Measurements from ENCODE around the gene MCF2L.

MCF2L gene

DNA sequence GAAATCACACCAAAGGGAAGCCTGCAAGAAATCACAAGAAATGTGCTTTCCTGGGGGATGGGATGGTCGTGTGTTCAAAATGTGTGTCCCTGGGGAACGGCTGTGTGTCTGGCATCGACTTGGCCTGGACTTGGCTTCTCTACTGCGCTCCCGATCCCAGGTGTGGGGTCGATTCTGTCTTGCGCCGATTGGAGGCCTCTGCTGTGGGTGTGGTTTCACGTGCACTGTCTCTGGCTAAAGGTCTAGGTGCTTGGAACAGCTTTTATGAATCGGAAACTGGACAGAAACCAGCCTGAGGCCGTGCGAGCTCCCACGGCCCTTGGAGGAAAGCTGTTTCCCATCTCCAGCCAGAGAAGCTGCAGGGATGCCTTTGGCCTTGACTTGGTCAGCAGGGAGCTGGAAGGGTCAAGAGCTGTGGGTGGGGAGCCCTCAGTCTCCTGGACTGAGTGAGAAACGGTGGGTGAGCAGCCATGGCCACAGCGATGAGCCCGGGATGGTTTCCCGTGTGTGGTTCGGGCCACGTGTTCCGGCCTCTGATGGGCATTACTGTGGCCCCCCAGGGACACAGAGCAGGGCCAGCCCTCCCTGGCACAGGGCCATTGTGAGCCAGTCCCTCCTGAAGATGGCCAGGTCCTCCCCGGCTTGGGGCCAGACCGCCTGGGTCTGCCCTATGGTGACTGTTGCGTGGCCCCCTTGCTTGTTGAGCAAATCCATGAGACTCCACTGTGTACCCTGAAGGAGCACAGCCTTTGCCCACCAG, 29.7 kb downstream of the MCF2L start:
- DNase-seq, result no peak

DNA sequence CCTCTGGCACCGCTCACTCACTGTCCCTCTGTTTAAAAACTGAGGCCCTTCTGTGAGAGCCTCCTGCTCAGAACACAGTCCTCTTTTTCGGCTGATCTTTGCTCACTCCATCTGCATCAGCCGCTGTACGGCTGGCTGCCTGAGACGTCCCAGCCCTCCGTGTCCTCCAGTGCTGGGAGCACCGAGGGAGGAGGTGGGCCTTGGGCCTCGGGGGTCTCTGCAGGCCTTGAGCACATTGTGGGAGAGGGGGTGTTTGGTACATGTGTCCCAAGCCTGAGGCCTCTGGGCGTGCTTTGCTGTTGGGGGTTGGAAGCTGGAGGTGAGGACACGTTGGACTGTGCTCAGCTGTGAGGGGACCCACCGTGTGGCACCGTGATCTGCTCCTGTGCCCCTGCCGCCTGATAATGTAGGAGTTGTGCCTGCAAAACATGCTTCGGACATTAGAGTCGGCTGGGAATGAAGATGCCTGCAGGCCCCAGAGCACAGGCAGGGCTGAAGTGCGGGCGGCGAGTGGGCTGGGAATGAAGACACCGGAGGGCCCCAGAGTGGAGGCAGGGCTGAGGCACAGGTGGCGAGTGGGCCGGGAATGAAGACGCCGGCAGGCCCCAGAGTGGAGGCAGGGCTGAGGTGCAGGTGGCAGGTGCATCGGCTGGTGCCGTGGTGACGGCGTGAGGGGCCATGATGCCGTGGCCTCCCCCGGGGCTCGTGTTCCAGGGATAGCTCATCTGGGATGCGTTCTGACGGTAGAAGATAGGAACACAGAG, 30.6 kb downstream of the MCF2L start:
- no peak for DNase-seq

DNA sequence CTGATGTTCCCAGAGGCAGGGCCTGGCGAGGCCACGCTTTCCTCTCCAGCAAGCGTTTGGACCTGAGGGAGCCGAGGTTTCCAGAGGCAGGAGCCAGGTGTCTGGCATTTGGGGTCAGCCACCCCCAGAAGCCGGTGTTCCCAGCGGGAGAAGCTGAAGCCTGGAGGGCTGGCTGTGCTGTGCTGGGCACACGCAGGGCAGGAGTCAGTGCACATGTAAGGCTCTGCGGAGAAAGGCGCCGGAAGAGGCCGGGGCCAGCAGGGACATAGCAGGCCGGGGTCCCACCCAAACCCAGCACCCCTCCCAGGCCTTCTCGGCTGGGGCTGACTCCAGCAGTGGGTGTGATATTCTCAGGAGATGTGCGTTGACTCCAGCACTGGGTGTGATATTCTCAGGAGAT, 31.6 kb downstream of the MCF2L start:
- no peak for DNase-seq

DNA sequence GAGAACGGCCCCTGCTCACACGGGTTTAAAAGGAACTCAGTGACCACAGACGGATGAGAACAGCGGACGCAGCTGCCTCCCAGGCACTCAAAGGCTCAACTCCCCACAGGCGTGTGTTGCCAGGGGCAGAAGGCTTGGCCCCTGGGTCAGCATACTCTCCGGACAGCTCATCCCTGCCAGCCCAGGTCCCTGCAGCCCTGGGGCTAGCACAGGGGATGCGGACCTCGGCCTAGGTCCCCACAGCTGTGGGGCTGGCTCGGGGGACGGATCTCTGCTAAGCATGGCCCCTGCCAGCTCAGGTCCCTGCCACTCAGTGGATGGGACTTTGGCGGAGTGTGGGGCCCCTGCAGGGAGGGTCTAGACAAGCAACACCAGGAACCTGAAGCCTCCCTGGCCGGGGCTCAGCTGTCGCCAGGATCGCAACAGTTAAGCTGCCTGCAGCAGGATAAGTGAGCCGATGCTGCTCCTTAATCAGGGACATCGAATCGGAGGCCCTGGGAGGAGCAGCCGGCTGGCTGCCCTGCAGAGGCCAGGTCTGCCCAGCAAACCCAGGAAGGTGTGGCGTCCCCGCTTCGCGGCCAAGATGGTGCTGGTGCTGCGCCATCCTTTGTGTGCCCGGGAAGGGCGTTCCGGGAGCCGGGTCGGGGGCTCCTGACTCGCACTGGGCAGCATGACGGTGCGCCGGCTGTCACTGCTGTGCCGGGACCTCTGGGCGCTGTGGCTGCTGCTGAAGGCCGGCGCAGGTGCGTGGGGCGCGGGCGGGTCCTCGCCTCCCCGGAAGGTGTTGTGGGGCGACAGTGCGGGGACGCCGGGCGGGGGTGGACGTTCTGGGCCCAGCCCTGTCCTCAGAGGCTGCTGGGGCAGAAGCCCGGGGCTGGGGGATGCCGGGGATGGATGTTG, 32.5 kb downstream of the MCF2L start:
- DNase-seq, result no peak

DNA sequence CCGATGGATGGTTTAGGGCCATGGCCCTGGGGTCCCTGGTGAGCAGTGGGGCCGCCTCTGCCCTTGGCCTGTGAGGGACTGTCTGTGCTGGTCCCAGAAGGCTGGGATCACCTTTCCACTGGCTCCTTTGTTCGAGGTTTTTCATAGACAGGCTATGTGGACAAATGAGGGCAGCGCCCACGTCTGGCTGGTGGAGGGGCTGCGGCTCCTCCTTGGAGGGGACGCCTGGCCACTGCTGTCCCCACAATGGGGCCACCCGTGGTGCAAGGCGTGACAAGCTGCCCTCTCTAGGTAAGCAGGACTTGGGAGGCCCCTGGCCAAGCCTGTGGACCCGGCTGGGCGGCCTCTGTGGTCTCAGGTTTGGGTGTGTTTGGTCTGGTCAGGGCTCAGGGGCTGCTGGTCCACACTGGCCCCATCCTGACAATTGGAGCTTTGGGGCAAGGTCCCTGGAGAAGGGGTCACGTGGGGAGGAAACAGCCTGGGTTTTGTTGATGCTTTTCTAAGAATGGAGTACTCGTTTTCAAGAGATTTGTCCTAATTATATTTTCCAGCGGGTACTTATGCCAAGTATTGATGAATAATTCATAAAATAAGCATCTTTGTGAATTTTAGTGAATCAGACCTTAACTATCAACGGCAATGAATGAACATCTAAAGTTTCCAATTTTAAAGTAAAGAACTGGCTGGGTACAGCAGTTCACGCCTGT, 33.3 kb downstream of the MCF2L start:
- DNase-seq, result no peak

DNA sequence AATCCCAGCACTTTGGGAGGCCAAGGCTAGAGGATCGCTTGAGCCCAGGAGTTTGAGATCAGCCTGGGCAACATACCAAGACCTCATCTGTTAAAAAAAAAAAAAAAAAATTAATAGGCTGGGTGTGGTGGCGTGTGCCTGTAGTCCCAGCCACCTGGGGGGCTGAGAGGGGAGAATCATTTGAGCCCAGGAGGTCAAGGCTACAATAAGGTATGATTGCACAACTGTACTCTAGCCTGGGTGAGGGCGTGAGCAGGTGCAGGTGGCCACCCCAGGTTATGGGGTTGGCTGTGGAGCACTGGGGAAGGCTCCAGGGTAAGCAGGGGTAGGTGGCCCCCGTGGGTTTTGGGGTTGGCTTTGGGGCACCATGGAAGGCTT, 33.9 kb downstream of the MCF2L start:
- no peak for DNase-seq

DNA sequence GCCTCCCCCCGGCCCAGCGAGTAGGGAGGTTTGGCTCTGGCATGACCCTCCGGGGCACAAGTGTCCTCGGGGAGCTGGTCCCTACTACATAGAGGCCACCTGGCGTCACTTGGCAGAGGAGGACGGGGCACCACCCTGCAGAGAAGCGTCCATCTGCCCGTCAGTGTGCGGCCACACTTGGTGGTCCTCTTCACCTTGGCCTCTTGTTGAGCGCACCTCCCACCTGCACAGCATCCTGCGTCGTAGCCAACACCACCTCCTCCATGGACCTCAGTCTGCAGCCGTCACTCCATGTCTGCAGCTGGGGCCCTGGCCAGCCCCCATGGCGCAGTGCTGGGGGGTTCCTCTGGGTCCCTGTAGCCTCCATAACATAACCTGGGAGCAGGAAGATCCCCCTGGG, 35.1 kb downstream of the MCF2L start:
- DNase-seq, result no peak

DNA sequence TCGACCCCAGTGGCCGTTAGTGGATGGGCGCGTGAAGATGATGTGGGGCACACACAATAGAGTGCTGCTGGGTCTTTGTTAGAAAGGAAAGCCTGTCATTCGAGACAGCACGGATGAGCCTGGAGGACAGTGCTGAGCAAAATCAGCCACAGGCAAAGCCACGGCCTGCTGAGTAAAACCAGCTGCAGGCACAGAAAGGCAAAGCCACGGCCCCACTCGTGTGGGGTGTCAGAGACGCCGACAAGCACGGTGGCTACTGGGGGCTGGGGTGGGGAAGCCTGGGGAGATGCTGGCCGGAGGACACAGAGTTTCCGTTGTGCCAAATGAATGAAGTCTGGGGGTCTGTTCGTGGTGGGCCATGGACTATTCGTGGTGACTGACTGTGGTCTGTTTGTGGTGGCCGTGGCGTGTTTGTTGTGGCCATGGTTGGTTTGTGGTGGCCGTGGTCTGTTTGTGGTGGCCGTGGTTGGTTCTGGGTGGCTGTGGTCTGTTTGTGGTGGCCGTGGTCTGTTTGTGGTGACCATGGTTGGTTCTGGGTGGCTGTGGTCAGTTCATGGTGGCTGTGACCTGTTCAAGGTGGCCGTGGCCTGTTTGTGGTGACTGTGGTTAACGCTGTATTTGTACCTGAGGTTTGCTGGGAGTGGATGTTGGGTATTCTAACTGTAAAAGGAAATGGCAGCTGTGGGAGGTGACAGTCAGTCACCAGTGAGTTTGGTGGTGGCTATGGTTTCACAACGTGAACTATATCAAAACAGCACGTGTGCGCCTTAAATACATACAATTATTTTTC, 36.3 kb downstream of the MCF2L start:
- DNase-seq, result no peak

DNA sequence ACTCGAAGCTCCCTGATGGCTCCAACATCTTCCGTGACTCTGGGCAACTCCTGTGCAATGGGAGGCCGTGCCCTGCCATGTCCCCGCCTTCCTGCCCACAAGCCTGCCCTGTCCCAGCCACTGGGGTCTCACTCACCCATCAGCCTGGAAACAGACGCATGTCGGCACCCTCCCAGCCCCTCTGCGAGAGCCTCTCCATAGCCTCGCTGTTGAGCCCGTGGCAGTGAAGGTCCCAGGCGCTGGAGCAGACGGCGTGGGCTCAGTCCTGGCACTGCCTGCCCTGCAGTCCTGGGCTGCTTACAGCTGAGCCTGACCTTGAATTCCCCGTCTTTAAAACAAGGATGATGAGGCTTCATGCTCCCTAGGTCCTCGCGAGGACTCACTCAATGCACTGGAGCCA, 37.0 kb downstream of the MCF2L start:
- DNase-seq, result no peak

DNA sequence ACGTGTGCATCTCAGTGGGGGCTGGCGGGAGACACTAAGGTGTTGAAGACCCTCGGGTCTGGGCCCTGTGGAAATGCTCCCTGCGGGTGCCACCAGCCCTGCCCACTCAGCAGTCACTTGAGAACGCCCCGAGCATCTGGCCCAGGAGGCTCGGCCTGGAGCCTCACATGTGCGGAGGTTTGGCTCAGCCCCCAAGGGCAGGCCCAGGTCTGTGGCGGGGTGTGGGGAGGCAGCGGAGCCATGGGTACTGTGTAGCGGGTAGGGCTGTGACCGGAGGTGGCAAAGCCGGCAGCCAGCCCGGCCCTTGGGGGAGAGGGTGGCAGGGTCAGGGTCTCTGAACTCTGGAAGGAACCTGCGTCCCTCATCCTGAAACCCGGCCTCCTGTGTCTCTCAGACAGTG, 37.6 kb downstream of the MCF2L start:
- DNase-seq, result no peak

DNA sequence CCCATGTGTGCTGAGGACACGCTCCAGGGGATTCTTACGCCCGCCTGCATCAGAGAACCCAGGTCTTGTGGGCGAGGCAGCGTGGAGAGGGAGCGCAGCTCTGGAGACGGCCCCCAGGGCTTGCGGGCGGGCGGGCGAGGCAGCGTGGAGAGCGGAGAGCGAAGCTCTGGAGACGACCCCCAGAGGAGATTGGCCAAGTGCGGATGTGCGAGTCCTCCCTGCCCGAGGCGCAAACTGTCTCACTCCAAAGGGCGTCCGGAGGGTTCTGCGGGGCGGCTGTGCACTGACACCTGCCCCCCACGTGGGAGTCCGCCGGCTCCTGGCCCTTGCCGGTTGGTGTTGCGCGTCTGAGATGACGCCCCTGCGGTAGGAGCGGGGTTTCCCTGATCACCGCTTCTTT, 39.8 kb downstream of the MCF2L start:
- no peak for DNase-seq

DNA sequence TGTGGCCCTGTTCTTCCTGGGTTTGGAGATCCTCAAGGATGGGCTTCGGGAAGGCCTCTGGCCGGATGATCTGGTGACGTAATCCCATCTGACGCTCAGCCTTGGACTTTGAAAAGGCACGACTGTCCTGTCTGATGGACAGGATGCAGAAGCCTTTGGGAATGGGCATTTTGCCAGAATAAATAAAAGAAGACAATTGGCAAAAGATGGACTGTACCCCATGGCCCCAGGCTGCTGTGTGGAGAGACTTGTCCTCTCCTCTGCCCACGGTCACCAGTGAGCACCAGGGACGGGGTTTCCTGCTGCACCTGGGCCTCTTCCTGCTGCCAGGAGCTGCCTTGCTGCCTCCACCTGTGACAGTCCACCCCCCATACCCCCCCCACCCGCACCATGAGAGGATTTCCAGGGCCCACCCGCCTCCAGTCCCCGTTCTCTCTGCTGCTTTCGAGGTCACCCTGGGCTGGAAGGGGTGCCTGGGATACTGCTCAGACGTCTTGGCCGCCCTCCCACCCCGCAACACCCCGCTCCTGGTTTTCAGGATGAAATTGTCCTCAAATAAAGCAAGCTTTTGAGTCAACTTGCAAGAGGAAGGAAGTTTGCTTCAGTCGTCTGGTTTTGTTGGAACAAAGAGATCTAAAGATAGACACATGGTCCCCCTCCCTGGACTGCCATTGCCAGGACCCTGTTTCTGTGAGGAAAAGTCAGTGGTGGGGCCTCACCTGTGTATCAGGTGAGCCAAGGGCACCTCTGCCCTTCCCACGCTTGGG, 40.9 kb downstream of the MCF2L start:
- no peak for DNase-seq

DNA sequence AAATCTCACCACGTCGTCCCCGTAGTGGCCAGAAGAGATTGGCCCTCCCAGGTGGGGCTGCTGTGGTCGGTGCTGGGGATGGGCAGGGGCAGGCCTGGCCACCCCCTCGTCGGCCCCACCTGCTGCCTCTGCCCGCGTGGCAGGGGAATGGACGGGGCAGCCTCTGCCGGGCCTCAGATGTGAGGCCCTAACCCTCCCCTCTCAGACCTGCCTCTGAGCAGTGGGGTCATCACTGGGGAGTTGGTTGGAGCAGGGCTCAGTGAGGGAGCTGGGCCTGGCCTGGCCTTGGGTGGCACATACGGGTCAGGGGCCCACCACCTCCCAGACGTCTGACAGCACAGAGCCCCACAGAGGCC, 41.5 kb downstream of the MCF2L start:
- no peak for DNase-seq

DNA sequence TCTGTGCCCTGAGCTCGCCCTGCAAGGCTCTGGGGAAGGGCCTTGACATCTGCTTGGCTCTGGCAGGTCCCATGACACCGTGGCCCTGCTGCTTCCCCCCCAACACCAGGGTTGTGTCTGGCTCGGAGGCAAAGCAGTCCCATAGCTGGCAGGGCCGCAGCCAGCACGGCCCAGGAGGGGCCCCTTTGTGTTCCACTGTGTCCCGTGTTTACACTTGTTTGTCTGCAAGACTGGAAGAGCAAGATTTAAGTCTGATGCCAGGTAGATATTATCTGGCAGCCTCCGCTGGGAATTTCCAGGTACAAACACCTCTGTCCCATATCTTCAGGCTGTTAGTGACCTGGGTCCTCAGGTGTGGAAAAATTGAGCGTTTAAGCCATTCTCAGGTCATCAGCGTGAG, 44.3 kb downstream of the MCF2L start:
- DNase-seq, result no peak

DNA sequence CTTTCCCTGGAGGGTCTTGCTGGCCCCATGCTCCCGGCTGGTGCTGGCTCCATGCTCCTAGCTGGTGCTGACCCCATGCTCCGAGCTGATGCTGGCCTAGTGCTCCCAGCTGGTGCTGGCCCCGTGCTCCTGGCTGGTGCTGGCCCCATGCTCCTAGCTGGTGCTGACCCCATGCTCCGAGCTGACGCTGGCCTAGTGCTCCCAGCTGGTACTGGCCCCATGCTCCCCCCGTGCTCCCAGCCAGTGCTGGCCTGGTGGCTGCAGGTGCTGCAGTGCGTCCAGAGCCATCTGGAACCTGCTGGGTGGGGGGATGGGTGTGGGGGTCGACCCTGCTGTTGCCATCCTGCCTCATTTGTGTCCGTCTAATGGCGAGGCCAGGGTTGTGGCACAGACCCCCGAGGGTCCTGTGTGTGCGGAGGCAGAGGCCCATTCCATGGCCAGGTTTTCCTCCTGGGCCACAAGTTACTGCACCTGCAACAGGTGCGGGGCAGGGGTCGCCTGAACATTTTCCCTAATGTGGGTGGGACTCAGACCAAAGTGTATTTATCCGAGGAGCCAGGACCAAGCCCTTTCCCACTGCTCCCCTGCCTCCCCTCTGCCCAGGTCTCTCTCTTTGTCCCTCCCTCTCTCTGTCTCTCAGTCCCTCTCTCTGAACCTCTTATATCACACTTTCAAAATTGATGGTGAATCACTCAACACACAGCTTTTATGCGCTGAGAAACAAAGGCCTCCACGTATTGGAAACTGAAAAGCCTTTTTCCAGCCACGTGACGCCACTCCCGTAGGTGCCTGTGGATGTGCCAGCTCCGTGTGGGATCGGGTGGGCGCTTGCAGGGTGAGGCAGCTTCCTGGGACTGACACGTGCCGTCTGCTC, 45.1 kb downstream of the MCF2L start:
- DNase-seq, result no peak

DNA sequence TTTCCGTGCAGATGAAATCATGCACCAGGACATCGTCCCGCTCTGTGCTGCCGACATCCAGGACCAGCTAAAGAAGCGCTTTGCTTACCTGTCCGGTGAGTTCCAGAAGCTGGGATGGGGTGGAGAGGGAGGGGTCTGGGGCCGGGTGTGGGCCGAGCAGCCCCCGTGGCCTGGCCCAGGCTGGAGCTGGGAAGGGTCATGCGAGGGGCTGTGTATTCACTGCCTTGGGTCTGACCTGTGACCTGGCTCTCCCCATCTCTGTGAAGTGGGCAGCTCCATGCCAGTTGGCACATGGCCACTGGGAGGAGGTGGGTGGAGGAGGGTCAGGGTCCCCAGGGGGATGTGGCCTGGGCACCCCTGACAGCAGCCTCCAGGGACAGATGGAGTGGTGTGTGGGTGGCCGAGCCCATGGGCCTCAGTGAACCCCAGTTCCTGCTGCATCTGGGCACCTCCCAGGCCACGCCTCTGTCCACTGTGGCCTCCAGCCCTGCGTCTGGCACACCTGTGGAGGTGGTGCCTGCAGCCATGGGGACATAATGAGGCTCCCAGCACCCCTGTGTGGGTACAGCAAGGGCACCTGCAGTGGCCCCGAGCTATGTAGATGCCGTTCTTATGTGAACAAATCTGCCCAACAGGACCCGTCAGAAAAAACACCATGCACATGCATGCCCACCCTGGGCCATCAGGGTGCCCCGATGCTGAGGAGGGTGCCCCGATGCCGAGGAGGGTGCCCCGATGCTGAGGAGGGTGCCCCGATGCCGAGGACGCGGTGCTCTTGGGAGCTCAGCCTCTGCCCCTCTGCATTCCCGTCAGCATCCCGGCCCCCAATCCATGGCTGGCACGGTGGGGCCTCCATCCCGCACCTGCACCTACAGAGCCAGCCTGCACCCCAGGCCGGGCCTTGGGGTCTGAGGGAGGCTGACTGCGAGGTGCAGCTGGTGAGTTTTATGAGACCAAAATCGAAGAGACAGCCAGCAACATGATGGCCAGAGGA, 46.0 kb downstream of the MCF2L start:
- no peak for DNase-seq

DNA sequence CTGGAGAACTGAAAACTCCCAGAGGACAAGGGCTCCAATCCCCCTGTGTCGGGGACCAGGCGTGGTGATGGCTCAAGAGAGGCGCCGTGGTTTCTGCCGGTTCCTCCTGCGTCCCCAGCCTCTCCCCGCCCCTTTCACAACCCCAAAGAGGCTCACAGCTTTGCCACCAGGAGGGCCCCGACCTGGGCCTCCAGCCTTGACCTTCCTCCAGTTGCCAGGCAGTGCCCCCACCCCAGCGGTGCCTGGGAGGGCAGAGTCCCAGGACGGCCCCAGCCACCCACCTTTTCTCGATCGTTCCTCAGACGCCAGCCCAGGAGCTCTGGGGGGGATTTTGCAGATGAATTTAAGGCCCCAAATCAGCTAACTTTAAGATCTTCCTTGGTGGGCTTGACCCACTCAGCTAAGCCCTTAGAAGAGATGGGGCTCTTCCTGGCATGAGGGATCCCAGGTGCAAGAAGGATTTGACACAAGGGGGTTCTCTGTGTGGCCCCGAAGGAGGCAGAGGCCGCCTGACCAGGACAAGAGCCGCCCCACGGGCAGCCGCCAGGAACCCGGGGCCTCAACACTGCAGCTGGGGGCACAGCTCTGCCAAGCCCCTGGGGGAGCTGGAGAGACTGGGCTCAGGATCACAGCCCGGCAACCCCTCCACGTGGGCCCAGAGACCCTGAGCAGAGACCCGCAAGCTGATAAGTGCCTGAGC, 47.0 kb downstream of the MCF2L start:
- no peak for DNase-seq

Measured in T-helper 9 cell (primary cell).